DMS53 treated with DMSO at 0.1 percent for 48 hours (cell line): ENCODE results near the gene GMFB.
A peak's percentile ranks its signal among the peaks of the same experiment; 100 is the strongest.

Experiments used
- DNase-seq: peaks from one replicate; lab custom pipeline; 2025; ENCODE audit not compliant: unreplicated experiment; lab: John Stamatoyannopoulos, UW

Gene GMFB

GRCh38 chr14:54488646-54489317 lies at the start of gene GMFB:
Gene GMFB (minus strand): TSS chr14:54488980. CDS start chr14:54488927, 53 bp downstream.
- DNase-seq: peak; percentile 77

- no peak for DNase-seq
These were observed 49.3 kb upstream of the GMFB start for GRCh38 chr14:54538055-54538454.

- peak; percentile 38 for DNase-seq
These were observed 48.9 kb upstream of the GMFB start for GRCh38 chr14:54537651-54538050.

- no peak for DNase-seq
These were observed 46.9 kb upstream of the GMFB start for GRCh38 chr14:54535646-54536045.

DNA sequence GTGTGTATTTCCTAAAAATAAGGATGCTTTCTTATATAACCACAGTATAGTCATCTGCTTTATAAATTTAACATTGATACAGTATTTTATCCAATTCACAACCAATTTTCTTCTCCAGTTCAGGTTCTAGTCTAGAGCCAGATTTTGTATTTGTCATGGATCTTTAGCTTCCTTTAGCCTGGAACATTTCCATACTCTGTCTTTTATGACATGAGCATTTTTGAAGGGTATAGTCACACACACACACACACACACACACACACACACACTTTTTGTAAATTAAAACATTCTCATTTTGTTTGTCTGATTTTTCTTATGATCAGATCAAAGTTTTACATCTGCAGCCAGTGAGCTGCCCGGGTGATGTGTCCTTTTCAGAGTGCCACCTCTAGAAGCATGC lies 46.3 kb upstream of the GMFB start:
- DNase-seq: no peak

- DNase-seq: no peak
These were observed 44.3 kb upstream of the GMFB start for GRCh38 chr14:54533100-54533499.

DNA sequence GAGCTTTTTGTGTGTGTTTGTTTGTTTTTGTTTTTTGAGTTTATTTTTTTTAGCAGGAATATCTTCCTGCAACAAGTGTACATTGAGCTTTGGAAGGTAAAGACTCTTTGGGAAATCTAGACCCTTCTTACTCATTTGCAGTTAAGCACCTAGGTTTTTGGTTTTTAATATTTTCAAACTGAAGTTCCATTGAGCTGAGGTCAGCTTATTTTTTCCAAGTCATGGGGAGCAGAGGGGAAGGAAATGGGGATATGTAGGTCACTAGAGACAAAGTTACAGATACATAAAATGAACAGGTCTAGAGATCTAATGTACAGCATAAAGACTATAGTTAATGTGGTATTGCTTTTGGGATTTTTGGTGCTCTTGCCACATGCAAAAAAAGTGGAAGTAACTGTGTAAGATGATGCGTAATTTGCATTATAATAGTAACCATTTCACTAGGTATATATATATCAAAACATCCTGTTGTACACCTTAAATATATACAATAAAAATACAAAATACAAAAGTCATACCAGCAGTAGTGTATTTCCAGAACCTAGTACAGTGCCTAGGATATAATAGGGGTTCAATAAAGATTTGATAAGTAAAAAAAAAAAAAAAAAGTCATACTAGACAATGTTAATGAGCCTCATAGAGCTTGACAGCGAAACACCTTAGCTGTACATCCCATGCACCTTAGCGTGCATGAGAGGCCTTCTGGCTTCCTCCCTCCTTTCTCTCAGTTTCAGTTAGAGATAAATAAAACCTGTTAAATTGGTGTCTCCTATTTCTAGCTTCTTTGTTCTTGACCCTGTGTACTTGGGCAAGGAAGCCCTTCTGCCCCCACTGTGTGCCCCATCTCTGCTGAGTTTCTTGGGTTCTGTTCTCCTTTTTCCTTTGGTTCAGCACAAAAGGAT lies 43.6 kb upstream of the GMFB start:
- no peak for DNase-seq

GRCh38 chr14:54529811-54530210 lies 41.0 kb upstream of the GMFB start:
- no peak for DNase-seq

GRCh38 chr14:54528973-54529372 lies 40.2 kb upstream of the GMFB start:
- no peak for DNase-seq

GRCh38 chr14:54524410-54524809 lies 35.6 kb upstream of the GMFB start:
- DNase-seq: no peak

DNA sequence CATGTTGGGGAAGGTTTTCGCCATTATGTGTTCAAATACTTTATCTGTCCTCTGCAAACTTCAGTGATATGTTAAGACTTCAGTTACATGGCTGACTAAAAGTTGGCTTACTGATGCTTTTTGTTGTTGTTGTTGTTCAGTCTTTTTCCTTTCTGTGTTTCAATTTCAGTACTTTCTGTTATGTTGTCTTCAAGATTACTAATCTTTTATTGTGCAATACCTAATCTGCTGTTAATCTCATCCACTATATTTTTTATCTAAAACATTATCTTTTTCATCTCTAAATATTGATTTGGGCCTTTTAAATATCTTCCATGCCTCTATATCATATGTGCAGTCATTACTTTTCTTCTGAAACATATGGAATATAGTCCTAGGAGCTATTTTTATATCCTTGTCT lies 27.9 kb upstream of the GMFB start:
- DNase-seq: no peak

DNA sequence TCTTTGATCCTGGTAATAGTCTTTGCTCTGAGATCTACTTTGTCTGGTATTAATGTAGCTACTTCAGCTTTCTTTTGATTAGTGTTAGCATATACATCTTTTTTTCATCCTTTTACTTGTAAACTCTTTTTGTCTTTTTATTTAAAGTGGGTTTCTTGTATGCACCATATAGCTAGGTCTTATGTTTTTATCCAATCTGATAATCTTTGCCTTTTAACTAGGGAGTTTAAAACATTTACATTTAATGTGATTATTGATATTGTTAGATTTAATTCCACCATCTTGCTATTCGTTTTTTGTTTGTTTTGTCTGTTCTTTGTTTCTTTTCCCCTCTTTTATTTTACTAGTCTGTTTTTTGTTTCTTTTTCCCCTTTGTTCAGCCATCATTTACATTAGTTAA lies 26.9 kb upstream of the GMFB start:
- no peak for DNase-seq

DNA sequence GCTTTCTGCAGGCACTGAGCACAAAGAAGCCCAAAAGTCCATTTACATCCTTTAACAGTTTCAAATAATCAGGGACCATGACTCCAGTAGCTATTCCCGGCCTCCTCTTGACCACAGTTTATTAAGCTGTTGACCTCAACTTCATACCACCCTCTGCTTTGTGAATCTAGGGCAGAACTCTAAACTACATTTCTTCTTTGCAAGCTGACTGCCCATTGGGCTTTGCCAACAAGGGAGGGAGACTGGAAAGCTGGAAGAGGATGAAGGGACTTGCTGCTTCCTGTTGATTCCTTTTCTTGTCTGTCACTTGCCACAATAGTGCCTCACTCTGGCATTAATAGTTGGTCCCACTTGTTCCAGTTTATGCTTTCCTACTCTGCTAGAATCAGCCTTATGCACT lies 23.6 kb upstream of the GMFB start:
- no peak for DNase-seq

DNA sequence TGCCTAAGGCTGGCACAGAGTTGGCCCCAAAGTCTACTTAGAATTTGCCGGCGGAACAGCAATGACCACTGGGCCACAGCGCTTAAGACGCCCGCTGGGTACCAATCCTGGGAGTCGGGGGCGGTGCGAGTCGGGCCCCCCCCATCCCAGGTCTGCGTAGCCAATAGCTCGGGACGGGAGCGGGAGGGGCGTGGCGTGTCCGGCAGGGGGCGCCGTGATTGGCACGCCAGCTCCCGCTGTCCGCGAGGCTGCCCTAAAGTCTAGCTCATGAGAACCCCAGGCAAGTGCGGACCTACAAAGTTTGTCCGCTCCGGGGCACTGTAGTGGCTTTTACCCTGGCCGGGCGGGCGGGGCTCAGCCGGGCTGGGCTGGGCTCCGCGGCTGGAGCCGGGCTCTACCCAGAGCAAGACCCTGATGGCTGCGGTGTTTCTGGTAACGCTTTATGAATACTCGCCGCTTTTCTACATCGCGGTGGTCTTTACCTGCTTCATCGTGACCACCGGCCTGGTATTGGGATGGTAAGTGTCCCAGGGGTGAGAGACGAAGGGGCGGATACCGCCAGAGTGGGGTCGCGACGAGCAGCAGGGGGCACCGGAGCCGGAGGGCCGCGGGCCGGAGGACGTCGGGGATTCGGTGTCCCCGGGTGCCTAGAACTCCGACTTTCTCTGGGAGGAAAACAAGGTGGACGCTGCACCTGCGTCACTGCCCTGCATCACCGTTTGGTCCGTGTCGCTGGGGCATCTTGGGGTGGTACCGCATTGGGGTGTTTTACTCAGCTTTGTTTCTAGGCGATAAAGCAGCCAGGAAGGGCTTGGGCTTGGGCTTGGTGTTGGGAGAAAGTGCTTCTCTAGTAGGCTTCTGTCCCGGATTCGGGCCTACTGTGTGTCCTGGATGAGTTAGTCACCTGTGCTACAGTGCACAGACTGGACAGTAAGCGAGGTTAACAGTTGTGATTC lies 21.0 kb upstream of the GMFB start, which contains the start of gene CGRRF1:
TSS of gene CGRRF1 (plus strand) at position 361 of the 956 bp plus-strand sequence. CDS start at position 415, 54 bp downstream.
- DNase-seq: peak; percentile 96

DNA sequence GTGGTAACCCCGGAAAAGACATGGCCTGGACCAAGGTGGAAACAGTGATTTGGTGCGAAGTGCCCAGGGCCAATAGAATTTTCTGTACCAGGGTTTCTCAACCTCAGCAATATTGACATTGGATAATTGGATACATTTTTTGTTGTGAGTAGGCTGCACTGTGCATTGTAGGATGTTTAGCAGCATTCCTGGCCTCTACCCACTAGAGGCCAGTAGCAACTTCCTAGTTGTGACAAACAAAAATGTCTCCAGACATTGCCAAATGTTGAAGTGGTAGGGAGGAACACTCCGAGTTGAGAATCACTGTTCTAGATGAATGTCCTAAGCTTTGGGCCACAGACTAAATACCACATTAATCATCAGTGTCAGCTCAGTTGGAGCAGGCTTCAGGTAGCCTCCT lies 14.7 kb upstream of the GMFB start:
- no peak for DNase-seq

- DNase-seq: no peak
These were observed 13.8 kb upstream of the GMFB start for GRCh38 chr14:54502602-54503001.

DNA sequence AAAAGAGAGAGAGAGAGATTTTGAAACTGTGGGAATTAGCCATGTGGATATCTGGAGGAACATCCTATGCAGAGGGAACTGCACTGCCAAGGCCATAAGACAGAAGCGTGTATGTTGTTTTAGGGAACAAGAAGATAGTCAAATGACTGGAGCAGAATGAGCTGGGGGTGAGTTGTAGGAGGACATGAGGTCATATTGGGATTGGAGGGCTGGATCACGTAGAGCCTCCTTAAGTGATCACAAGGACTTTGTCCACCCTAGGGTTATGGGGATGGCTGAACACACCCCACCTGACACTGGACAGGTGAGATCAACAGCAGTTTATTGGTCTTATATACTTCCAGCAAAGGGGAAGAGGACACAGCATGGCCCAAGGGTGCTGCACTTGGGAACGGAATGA lies 12.7 kb upstream of the GMFB start:
- no peak for DNase-seq

DNA sequence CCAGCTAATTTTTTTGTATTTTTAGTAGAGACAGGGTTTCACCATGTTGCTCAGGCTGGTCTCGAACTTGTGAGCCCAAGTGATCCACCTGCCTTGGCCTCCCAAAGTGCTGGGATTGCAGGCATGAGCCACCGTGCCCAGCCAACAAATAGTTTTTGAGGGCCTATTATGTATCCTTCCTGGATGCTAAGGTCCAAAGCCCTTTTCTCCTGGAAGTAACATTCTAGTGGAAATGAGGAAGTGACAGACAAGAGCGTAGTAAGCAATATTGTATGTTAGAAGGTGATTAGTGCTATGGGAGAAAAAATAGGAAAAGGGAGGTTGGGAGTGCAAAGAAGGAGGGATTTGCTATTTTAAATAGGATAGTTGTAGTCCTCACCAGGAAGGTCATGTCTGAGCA lies 12.0 kb upstream of the GMFB start:
- DNase-seq: no peak

GRCh38 chr14:54498579-54498978 lies 9.8 kb upstream of the GMFB start:
- DNase-seq: no peak

GRCh38 chr14:54498095-54498531 lies 9.3 kb upstream of the GMFB start:
- no peak for DNase-seq

GRCh38 chr14:54497224-54497623 lies 8.4 kb upstream of the GMFB start:
- DNase-seq: no peak
